ENCODE data around the gene STK4. TPM values are rescaled to one million over a fixed set of nuclear protein-coding genes. Genes with fewer than 3 reads are reported as not detected.

STK4 gene
- total and polyA plus RNA-seq, 2 of the 8 experiments (the other 6 are each of a cell fraction or from before 2014, with no cell fraction given) = 12.0 to 34.3 TPM

GRCh38 chr20:44981736-44982406 lies 15.6 kb downstream of the STK4 start:
- 92% methylated on average over 8 of the region's 8 CpGs; no CpG with 5 or more reads in 1 of the 2 experiments for WGBS, 2 experiments (ENCODE audit: extremely low coverage in 1 of 2, insufficient coverage in 1 of 2, insufficient read length in 1 of 2, insufficient replicate concordance in 2 of 2, low coverage in 1 of 2, low lambda C conversion rate in 2 of 2, missing lambda C conversion rate in 1 of 2)
- Histone ChIP-seq H3K14ac (ENCODE audit: insufficient read length) (no peak overlapping the region), H4K5ac (ENCODE audit: insufficient read length, low read depth, low read length) (no peak overlapping the region), H4K20me1 (replicated peaks in 1 of 2; ENCODE audit: control insufficient read depth in 1 of 2, insufficient read depth in 2 of 2, low read length in 2 of 2) (peaks cover under 1 to 1% of the 10 kb centered on the region in 2 experiments), H2AK5ac (ENCODE audit: low read depth, low read length) (no peak overlapping the region), H3K4me3 (ENCODE audit: extremely low read depth in 1 of 4, insufficient read depth in 2 of 4, low read depth in 3 of 4, low read length in 4 of 4) (no peak overlapping the region), H2BK120ac (replicated peaks; ENCODE audit: low read depth, low read length) (no peak overlapping the region), H2AFZ (ENCODE audit: low read length) (no peak overlapping the region), H3K18ac (ENCODE audit: extremely low read depth, low read length) (no peak overlapping the region), H2BK15ac (ENCODE audit: low read length) (no peak overlapping the region), H3K23me2 (ENCODE audit: low read depth, low read length) (peaks cover 2% of the 10 kb centered on the region; the same call in 1 of the 2 replicates), H3K4ac (replicated peaks; ENCODE audit: insufficient read length, low read depth, low read length) (no peak overlapping the region), H3K9me3 (ENCODE audit: insufficient read depth in 2 of 2, low read depth in 1 of 2, low read length in 1 of 2) (no peaks in the 10 kb centered on the region), H3K23ac (ENCODE audit: insufficient read length) (no peak overlapping the region), H3K27me3 (replicated peaks in 1 of 4; ENCODE audit: control insufficient read depth in 3 of 4, extremely low read depth in 1 of 4, insufficient read depth in 3 of 4, low read length in 3 of 4) (no peaks in the 10 kb centered on the region), H3K27ac (ENCODE audit: low read depth, low read length) (no peak overlapping the region), H3K79me2 (ENCODE audit: control insufficient read depth in 1 of 2, insufficient read depth in 2 of 2, low read length in 2 of 2) (no peaks in the 10 kb centered on the region), H3K36me3 (ENCODE audit: control insufficient read depth in 2 of 4, insufficient read depth in 4 of 4, low read length in 3 of 4) (peaks cover 0 to 42% (median 21%) of the 10 kb centered on the region in 4 experiments; a peak in 7 of 8 replicates), H3K4me2 (ENCODE audit: insufficient read depth in 1 of 2, low read depth in 2 of 2, low read length in 2 of 2) (no peak overlapping the region), H4K91ac (replicated peaks; ENCODE audit: insufficient read length, low read length) (no peak overlapping the region), H3K9ac (replicated peaks in 1 of 4; ENCODE audit: extremely low read depth in 1 of 4, low read depth in 3 of 4, low read length in 3 of 4) (no peak overlapping the region), H2BK12ac (ENCODE audit: low read depth, low read length) (no peak overlapping the region), H3K56ac (replicated peaks; ENCODE audit: insufficient read length, low read depth, low read length) (no peak overlapping the region), H3K4me1 (replicated peaks in 1 of 4; ENCODE audit: control insufficient read depth in 3 of 4, insufficient read depth in 4 of 4, low read length in 3 of 4) (no peaks in the 10 kb centered on the region), H2BK5ac (ENCODE audit: low read depth, low read length) (no peak overlapping the region), H3K79me1 (ENCODE audit: low read depth, low read length) (no peaks in the 10 kb centered on the region; the same call in 1 of the 2 replicates), H2BK20ac (ENCODE audit: low read length) (no peak overlapping the region), H4K8ac (ENCODE audit: extremely low read depth, insufficient read depth, low read length) (no peak overlapping the region)
- POLR2A ChIA-PET (ENCODE audit: partially characterized antibody) = no interaction called here
- CTCF ChIA-PET (ENCODE audit: partially characterized antibody) = interaction anchor here (0.6 kb wide), 1 partner anchor 217 kb away, joined by 3 read pairs; no protein-coding TSS in a partner anchor
- no peak for FAIRE-seq
- no peak for TF ChIP-seq SP4 (IDR thresholded peaks at IDR 0.05; ENCODE audit: low read length)
- no peak for TF ChIP-seq POLR2AphosphoS5 (IDR thresholded peaks at IDR 0.05; ENCODE audit: low read depth, low read length)
- DNase-seq (ENCODE audit: low read depth in 1 of 2, low spot score in 2 of 2) = no peak

All from H1 (cell line).